K562 (cell line): Measurements from ENCODE around the gene ARHGAP4. TPM values are rescaled to one million over a fixed set of nuclear protein-coding genes. Genes with fewer than 3 reads are reported as not detected.
A peak's percentile ranks its signal among the peaks of the same experiment; 100 is the strongest.

Source experiments
- BCOR ChIP-seq: fragments of 450-650 bp; IDR thresholded peaks from 2 replicates; pipeline ENCODE4 v1.6.1; 2016
- GTF2A2 ChIP-seq: IDR thresholded peaks from 2 replicates; pipeline ENCODE4 v1.6.1; 2016; ENCODE audit warnings: mild to moderate bottlenecking, missing genetic modification characterization, missing compliant biosample characterization
- GTF2F1 ChIP-seq: IDR thresholded peaks from 2 replicates; pipeline ENCODE4 v1.6.1; 2011; ENCODE audit warnings: low read depth, low read length, improper control_type of control experiment
- HMGN3 ChIP-seq: IDR thresholded peaks from 2 replicates; pipeline ENCODE4 v1.6.1; 2011; ENCODE audit warnings: borderline replicate concordance, low read depth, mild to moderate bottlenecking, mixed read lengths, low read length; ENCODE audit not compliant: insufficient read length; ENCODE audit errors: extremely low read depth
- JUND ChIP-seq, 2 experiments: IDR thresholded peaks; 2 replicates in 1 of 2; 3 replicates in 1 of 2; pipeline ENCODE4 v1.6.1; 2011; ENCODE audit warnings: borderline replicate concordance in 2 of 2, low read depth in 2 of 2, low read length in 2 of 2, improper control_type of control experiment in 1 of 2, missing biosample characterization in 1 of 2, missing genetic modification characterization in 1 of 2, missing genetic modification reagents in 1 of 2
- KDM5B ChIP-seq: fragments of 200-600 bp; sonication (generic); IDR thresholded peaks from 2 replicates; pipeline ENCODE4 v1.6.1; 2012; ENCODE audit warnings: low read depth, mild to moderate bottlenecking, moderate library complexity, low read length, control low read depth, inconsistent platforms; ENCODE audit not compliant: insufficient replicate concordance
- MEF2D ChIP-seq: conservative IDR thresholded peaks from 2 replicates; pipeline ENCODE4 v1.6.1; 2016; ENCODE audit warnings: low read depth, missing genetic modification characterization, missing compliant biosample characterization
- MLLT1 ChIP-seq, 2 experiments: fragments of 450-650 bp; IDR thresholded peaks; 2 replicates each; pipeline ENCODE4 v1.6.1; 2016
- NONO ChIP-seq, 2 experiments: fragments of 200-400 bp in 1 of 2; fragments of 450-650 bp in 1 of 2; formaldehyde crosslinking in 1 of 2; IDR thresholded peaks; 2 replicates each; pipeline ENCODE4 v1.6.1; 2017; ENCODE audit warnings: low read depth in 2 of 2, mild to moderate bottlenecking in 2 of 2, moderate library complexity in 2 of 2, low read length in 1 of 2
- NRF1 ChIP-seq, 2 experiments: fragments of 450-650 bp; IDR thresholded peaks in 1 of 2; conservative IDR thresholded peaks in 1 of 2; 2 replicates each; pipeline ENCODE4 v1.6.1; 2014; ENCODE audit warnings: mild to moderate bottlenecking in 2 of 2
- ZC3H8 ChIP-seq: fragments of 450-650 bp; IDR thresholded peaks from 2 replicates; pipeline ENCODE4 v1.6.1; 2017
- ZNF121 ChIP-seq: sonication (generic); formaldehyde crosslinking; conservative IDR thresholded peaks from 2 replicates; pipeline ENCODE4 v1.8.0; 2022; ENCODE audit warnings: missing genetic modification reagents
- ZNF77 ChIP-seq: fragments of 250-450 bp; sonication (Bioruptor Pico); IDR thresholded peaks from 2 replicates; pipeline ENCODE4 v1.5.0; 2020
- polyA plus RNA-seq, 8 experiments: library from polyadenylated mRNA; depleted of rRNA in 4 of 8; stranded (reverse) in 5 of 8; unstranded in 3 of 8; fragments of >200 nt; fragmentation: Nextera tagmentation in 2 of 8; fragmentation: Illumina TruSeq in 1 of 8; extraction: Ambion mirVana in 2 of 8; extraction: Trizol in 1 of 8; gene quantifications; 2 replicates each; pipeline versions ENCODE4 v1.2.1 to v1.2.3, GENCODE V29; 2011 to 2014; ENCODE audit warnings: inconsistent platforms in 1 of 8, missing spikeins in 1 of 8
- total RNA-seq, 7 experiments: library from RNA; depleted of rRNA in 6 of 7; stranded (reverse); fragments of >200 nt in 6 of 7; fragmentation: Illumina TruSeq in 2 of 7; extraction: Trizol in 2 of 7; gene quantifications; 2 replicates each; pipeline versions ENCODE4 v1.2.1 to v1.2.3, GENCODE V29; 2011 to 2021; ENCODE audit warnings: low replicate concordance in 1 of 7
- TF ChIP-seq, protein P1 (sequence below): fragments of 250-450 bp; sonication (Bioruptor Pico); IDR thresholded peaks from 2 replicates; pipeline ENCODE4 v1.8.0; 2022; ENCODE audit warnings: moderate library complexity, mild to moderate bottlenecking, inconsistent platforms
- TF ChIP-seq, protein P2 (sequence below), 3 experiments: IDR thresholded peaks in 2 of 3; conservative IDR thresholded peaks in 1 of 3; 2 replicates each; pipeline ENCODE4 v1.5.1; 2011 to 2012; ENCODE audit warnings: low read length in 3 of 3, mild to moderate bottlenecking in 3 of 3, control low read depth in 2 of 3, improper control_type of control experiment in 1 of 3, inconsistent platforms in 1 of 3, low read depth in 1 of 3, mixed read lengths in 1 of 3, moderate library complexity in 1 of 3; ENCODE audit not compliant: insufficient read depth in 2 of 3

The ARHGAP4 gene
- total and polyA plus RNA-seq, 9 of the 15 experiments (the other 6 are each of a cell fraction or from before 2014, with no cell fraction given): 0.30 to 81.8 (median 13.5) TPM

- TF ChIP-seq JUND (IDR thresholded peaks at IDR 0.05; ENCODE audit: borderline replicate concordance, low read depth, low read length) (no peak), JUND (tag; IDR thresholded peaks at IDR 0.05; ENCODE audit: borderline replicate concordance, low read depth, low read length) (no peak), NRF1 (conservative IDR thresholded peaks at IDR 0.05 in 1 of 2, IDR thresholded peaks at IDR 0.05 in 1 of 2) (peak; percentile 89 to 91; a peak in 2 of 4 replicates), GTF2A2 (tag) (no peak), GTF2F1 (no peak), MLLT1 (IDR thresholded peaks at IDR 0.05) (no peak), HMGN3 (peak; percentile 44), MEF2D (tag) (no peak), ZC3H8 (no peak), ZNF121 (CRISPR knock-in tag) (no peak), ZNF77 (CRISPR knock-in tag) (no peak), NONO (IDR thresholded peaks at IDR 0.05; ENCODE audit: low read depth in 2 of 2, low read length in 1 of 2) (peak in 1 of 2 experiments; percentile 73; a peak in 1 of 4 replicates), BCOR (no peak), KDM5B (no peak)
- TF ChIP-seq, protein P1, sequence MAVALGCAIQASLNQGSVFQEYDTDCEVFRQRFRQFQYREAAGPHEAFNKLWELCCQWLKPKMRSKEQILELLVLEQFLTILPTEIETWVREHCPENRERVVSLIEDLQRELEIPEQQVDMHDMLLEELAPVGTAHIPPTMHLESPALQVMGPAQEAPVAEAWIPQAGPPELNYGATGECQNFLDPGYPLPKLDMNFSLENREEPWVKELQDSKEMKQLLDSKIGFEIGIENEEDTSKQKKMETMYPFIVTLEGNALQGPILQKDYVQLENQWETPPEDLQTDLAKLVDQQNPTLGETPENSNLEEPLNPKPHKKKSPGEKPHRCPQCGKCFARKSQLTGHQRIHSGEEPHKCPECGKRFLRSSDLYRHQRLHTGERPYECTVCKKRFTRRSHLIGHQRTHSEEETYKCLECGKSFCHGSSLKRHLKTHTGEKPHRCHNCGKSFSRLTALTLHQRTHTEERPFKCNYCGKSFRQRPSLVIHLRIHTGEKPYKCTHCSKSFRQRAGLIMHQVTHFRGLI (CRISPR knock-in tag): no peak
- TF ChIP-seq, protein P2, sequence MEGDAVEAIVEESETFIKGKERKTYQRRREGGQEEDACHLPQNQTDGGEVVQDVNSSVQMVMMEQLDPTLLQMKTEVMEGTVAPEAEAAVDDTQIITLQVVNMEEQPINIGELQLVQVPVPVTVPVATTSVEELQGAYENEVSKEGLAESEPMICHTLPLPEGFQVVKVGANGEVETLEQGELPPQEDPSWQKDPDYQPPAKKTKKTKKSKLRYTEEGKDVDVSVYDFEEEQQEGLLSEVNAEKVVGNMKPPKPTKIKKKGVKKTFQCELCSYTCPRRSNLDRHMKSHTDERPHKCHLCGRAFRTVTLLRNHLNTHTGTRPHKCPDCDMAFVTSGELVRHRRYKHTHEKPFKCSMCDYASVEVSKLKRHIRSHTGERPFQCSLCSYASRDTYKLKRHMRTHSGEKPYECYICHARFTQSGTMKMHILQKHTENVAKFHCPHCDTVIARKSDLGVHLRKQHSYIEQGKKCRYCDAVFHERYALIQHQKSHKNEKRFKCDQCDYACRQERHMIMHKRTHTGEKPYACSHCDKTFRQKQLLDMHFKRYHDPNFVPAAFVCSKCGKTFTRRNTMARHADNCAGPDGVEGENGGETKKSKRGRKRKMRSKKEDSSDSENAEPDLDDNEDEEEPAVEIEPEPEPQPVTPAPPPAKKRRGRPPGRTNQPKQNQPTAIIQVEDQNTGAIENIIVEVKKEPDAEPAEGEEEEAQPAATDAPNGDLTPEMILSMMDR (IDR thresholded peaks at IDR 0.05 in 2 of 3, conservative IDR thresholded peaks at IDR 0.05 in 1 of 3; ENCODE audit: insufficient read depth in 2 of 3, low read depth in 1 of 3, low read length in 3 of 3): no peak
These were observed 8.8 kb upstream of the ARHGAP4 start, which contains the start of gene NAA10 (continued) for GRCh38 chrX:153934762-153935325.
